KOPT-K1 (cell line): ENCODE measurements around the gene GABRA5.

Experiments
- H3K27ac ChIP-seq: fragments of 200-600 bp; sonication (generic); 2 replicates; pipeline ENCODE4 v1.5.1; 2016; ENCODE audit warnings: antibody characterized with exemption, mild to moderate bottlenecking, low read depth, low read length; ENCODE audit not compliant: poor library complexity, severe bottlenecking
- H3K36me3 ChIP-seq: fragments of 200-600 bp; sonication (generic); 2 replicates; pipeline ENCODE4 v1.5.1; 2017; ENCODE audit warnings: antibody characterized with exemption, mild to moderate bottlenecking, low read length, moderate library complexity; ENCODE audit not compliant: insufficient read depth
- H3K9me3 ChIP-seq: fragments of 200-600 bp; sonication (generic); 2 replicates; pipeline ENCODE4 v1.5.1; 2017; ENCODE audit warnings: antibody characterized with exemption, low read length, mild to moderate bottlenecking; ENCODE audit not compliant: insufficient read depth, poor library complexity, severe bottlenecking

The GABRA5 gene

DNA sequence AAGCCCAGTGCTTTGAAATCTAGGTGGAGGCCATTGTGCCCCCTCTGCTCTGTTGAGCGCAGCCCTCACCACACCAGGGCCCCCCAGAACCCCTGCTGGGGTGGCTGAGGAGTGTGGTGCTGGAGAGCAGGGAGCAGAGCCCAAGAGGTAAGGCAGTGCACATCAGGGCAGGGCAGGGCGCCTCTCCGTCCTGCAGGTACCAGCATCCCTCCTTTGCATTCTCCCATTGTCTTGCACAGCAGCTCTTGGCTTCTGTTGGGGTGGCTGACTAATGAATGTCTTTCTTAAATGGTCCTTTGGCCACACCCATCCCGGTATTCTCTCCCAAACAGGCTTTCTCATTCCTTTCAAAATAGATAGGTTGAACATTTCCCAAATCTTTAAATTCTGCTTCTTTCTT lies 62.7 kb downstream of the GABRA5 start:
- no peaks in the 10 kb centered on the region for H3K9me3 ChIP-seq
- no peak overlapping the region for H3K27ac ChIP-seq
- H3K36me3 ChIP-seq: no peaks in the 10 kb centered on the region

DNA sequence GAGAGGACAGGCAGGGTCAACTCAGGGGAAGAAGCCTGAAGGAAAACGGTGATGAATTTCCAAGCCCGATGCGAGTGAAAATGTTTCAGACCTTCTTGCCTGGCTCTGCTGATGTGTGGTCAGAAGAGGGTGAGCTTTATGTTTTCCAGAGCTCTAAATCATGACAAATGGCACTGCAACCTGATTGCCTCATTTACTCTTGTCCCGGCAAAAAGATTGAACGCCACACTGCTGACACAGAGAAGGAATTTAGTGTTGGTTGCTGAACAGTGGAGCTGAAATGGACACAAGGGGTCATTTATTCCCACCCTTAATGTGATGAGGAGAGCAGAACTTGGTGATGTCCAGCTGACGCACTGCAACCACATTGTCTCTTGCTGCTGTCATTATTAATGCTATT lies 68.0 kb downstream of the GABRA5 start:
- Histone ChIP-seq H3K27ac (no peak overlapping the region), H3K36me3 (no peaks in the 10 kb centered on the region), H3K9me3 (no peaks in the 10 kb centered on the region)

DNA sequence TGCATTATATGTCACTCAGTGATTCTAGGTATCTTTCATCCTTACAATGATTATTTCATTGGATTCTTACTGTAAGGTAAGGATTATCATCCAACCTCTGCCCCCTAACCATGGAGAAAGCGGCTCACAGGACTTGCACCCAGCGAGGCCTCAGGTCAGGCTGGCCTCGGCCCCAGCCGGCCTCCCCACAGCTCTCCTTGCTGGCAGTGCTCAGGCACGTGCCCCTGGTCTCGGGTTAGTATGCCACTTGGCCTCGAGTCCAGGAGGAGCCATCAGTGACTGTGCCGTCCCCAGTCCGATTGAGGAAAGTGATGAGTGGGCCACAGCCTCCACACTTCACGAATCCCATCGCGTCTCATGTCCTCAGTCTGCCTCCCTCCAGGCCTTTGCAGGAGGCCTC lies 68.5 kb downstream of the GABRA5 start:
- Histone ChIP-seq H3K27ac (no peak overlapping the region), H3K36me3 (no peaks in the 10 kb centered on the region), H3K9me3 (no peaks in the 10 kb centered on the region)

DNA sequence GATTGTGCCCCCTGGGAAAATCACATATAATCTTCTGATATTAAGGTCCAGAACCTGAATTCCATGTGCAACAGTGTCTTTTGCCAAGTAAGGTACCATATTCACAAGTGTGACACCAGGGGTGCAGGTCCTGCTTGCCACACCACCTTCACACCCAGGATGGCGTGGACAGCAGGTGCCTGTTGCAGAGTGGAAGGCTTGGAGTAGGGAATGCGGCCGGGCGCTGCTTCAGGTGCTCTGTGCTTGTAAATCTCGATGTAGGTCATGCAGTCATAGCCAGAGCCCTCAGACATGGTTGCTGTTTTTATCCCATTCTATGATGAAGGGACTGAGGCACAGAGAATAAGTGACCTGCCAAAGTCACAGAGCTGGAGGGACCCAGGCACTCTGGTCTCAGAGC lies 69.6 kb downstream of the GABRA5 start:
- Histone ChIP-seq H3K27ac (no peak overlapping the region), H3K36me3 (no peaks in the 10 kb centered on the region), H3K9me3 (no peaks in the 10 kb centered on the region)

DNA sequence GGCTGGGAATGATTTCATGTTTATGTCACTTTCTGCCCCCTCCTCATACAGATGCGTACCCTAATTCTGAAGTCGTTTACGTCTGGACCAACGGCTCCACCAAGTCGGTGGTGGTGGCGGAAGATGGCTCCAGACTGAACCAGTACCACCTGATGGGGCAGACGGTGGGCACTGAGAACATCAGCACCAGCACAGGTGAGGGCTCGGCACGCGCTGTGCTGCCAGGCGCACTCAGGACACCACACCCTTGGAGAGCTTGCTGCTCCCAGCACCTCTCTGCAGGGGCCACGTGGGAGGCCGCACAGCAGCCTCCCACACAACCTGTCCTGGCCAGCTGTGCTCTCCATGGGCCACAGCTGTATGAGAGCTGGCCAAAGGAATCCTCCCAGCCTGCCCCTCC lies 70.3 kb downstream of the GABRA5 start:
- Histone ChIP-seq H3K27ac (no peak overlapping the region), H3K9me3 (no peaks in the 10 kb centered on the region), H3K36me3 (no peaks in the 10 kb centered on the region)

DNA sequence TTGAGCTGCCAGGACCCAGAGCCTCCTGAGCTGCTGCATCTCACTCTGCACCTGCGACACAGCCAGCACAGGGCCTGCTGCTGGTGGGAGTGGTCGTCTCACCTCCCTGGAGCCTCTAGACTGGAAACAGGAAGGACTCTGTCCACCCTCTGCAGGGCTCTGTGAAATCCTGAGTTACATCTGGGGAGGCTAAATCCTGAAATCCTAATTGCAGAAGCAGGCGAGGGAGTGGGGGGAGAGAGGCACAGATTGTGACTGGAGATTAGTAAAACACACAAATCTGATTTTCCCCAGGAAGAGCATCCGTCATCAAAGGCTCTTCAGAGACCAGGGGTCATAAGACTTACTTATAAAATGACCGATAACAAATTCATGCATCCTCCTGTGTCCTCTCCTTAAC lies 72.5 kb downstream of the GABRA5 start:
- no peaks in the 10 kb centered on the region for H3K9me3 ChIP-seq
- H3K36me3 ChIP-seq: no peaks in the 10 kb centered on the region
- no peak overlapping the region for H3K27ac ChIP-seq

DNA sequence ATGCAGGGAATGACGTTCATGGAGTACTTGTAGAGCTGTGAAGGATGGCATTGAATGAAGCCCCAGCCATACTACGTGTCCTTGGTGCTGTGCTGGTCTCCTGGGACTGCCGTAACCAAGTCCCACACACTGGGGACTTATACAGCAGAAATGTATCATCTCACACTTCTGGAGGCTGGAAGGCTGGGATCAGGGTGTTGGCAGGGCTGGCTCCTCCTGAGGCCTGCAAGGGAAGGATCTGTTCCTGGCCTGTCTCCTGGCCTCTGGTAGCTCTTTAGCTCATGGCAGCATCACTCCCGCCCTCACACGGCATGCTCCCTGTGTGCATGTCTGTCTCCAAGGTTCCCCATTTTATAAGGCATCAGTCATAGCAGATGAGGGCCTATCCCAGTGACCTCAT lies 74.6 kb downstream of the GABRA5 start:
- Histone ChIP-seq H3K36me3 (no peaks in the 10 kb centered on the region), H3K9me3 (no peaks in the 10 kb centered on the region), H3K27ac (no peak overlapping the region)

DNA sequence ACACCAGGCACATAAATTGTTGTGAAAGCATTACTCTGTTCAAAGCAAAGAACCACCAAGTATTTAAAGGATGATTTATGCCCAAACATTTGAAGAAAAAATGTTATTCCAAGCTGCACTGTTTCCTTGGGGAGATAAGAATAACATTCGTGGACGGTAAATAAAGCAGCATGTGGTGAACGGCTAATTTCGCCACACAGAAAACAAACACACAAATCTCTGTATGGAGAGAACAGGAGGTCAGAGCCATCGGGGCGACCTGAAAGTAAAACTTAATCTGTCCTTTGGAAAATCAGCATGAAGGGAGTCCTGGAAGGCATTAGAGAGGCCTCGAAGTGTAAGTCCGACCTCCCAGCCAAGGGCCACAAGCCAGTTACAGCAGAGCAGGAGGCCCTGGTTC lies 77.0 kb downstream of the GABRA5 start:
- Histone ChIP-seq H3K9me3 (no peaks in the 10 kb centered on the region), H3K27ac (no peak overlapping the region), H3K36me3 (no peaks in the 10 kb centered on the region)

DNA sequence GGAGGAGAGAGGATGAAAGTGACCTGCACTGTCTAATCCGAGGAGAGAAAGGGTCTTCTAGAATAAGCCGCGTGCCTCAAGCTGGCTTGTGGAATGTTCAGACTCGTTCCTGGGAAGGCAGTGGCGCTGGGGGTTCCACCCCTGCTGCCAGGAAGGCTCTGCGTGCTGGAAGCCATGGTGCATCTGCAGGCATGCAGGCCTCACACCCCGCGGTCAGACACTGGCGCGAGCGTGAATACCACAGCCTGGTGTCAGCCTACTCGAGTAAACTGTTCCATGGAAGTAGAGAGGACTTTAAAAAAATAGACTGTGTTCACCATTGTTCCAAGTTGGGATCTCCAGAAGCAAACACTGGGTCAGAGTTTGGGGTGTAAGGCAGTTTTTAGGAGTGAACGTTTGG lies 78.2 kb downstream of the GABRA5 start:
- Histone ChIP-seq H3K9me3 (no peaks in the 10 kb centered on the region), H3K36me3 (no peaks in the 10 kb centered on the region), H3K27ac (no peak overlapping the region)

DNA sequence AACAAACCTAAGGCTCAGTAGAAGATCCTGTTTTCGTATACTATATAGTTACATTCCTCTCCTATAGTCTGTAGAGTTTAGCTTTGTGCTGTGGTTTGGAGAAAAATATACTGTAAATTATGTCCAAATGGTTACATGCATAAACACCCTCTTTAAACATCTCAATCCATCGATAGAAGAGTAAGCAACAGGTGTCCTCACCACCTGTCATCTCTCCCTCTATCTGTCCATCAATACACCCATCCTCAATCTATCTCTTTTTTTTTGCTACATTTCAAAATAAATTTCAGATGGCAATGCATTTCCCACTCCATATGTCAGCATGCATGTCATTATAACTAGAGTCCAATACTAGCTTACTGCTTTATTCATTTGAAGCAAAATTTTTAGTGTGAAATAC lies 83.1 kb downstream of the GABRA5 start:
- Histone ChIP-seq H3K9me3 (peaks cover 13% of the 10 kb centered on the region), H3K36me3 (no peaks in the 10 kb centered on the region), H3K27ac (no peak overlapping the region)

DNA sequence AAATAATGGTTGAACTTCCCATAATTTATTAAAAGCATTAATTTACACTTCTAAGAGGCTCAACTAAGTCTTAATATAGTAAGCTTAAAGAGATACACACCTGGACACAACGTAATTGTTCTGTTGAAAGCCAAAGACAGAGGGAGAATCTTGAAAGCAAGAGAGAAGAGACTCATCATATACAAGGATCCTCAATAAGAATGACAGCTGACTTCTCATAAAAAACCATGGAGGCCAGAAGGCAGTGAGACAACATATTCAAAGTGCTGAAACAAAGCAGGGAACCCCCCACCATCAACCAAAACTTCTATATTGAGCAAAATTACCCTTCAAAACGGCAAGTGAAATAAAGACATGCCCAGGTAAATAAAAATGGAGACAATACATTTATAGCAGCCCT lies 87.5 kb downstream of the GABRA5 start:
- Histone ChIP-seq H3K9me3 (peaks cover 13% of the 10 kb centered on the region), H3K36me3 (no peaks in the 10 kb centered on the region), H3K27ac (no peak overlapping the region)

DNA sequence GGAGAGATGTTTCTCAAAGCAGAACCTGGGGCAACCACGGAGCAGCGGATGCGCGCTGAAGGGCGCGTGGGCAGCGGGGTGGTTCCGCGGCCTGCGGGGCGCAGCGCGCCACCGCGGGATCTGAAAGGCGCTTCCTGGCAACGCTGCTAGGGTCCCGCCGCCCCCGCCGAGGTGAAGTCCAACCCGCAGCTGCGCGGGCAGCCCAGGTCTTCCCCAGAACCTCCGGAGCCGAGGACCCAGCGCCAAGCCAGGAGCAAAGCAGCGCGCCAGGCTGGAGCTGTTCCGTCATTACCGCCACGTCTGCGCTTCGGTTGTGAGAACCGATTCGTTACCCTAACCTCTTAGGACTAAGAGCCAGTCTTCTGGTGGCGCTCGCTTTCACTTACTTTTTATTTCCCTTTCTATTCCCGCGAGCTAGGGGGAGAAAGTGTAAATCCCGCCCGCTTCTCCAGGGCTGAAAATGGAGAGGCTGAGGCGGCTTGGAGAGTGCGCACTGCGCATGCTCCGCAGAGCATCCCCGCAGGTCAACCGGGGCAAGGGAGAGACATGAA lies 100.9 kb downstream of the GABRA5 start:
- Histone ChIP-seq H3K36me3 (no peaks in the 10 kb centered on the region), H3K27ac (no peak overlapping the region), H3K9me3 (peaks cover 6% of the 10 kb centered on the region)

DNA sequence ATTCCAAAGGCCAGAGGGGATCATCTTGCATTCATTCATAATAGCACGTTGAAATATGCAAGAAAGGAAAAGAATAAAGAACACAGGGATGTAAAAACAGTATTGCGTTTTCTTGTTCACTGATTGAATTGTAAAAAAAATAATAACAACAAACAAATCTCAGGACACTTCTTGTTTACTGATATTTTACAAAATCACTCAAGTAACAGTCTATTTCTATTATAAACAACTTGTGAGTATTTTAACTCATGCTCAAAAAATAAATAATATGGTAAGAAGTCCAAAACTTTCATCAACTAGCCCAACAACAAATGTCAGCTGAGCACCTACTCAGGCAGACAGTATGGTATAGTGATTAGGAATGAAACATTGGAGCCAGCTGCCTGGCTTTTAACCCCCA lies 101.9 kb downstream of the GABRA5 start:
- H3K36me3 ChIP-seq: no peaks in the 10 kb centered on the region
- no peak overlapping the region for H3K27ac ChIP-seq
- H3K9me3 ChIP-seq: peaks cover 6% of the 10 kb centered on the region

DNA sequence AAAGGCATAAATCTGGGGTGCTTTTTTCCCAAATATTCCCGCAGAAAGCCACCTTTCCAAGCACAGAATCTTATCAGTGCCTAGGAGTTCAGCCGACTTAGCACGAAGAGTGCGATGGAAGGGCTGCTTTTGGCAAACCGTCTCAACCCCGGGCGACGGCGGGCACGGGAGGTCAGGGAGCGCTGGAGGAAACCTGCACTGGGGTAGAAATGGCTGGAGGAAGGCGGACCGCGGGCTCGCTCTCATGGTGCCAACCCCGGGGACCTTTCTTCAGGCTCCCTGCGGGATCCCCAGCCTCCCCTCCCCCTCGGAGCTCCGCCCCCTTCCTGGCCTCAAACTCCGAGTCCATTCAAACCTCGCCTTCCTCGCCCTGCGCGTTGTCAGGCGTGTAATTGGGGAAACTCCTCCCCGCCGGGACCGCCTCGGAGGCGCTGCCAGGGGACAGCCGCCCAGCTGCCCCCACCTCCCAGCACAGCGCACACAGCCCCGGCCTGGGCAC lies 103.9 kb downstream of the GABRA5 start, which contains the start of gene GABRG3:
Gene GABRG3, plus strand, starts transcription at position 470 of the 499 bp plus-strand sequence.
- H3K27ac ChIP-seq: no peak within 1 kb of the TSS

DNA sequence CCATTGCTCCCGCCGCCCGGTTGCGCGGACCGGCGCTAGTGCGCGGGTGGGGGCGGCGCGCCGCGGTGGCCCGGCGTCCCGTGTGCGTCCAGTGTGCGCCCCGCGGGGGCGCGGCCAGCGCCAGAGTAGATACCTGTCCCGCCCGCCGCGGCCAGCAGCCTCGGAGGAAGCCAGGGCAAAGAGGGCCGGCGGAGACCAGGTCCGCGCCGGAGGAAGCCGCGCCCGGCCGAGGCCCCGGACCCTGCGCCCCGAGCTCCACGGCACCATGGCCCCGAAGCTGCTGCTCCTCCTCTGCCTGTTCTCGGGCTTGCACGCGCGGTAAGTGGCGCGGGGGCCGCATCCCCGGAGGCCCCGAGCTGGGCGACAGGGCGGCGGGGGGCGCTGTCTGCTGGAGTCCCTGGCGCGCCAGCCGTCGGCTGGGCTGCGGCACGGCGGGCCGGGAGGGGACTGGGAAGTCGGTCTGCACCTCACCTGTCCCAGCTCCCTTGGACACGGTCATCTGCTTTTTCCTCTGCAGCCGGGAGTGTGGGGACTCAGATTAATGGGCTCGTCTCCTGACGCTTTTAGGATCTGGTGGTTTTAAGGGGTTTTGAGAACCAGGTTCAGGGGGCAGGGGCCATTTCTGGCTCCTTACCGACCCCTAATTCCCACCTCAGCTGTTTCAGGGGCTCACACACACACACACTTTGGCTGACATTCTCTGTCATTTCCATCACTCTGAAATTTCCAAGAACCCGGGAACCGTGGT lies 104.6 kb downstream of the GABRA5 start:
- Histone ChIP-seq H3K27ac (no peak overlapping the region), H3K36me3 (no peaks in the 10 kb centered on the region)

More for the DNA sequence above, 103.9 kb downstream of the GABRA5 start, which contains the start of gene GABRG3:
- H3K9me3 ChIP-seq: peaks cover 6% of the 10 kb centered on the region
- H3K36me3 ChIP-seq: no peaks in the 10 kb centered on the region

DNA sequence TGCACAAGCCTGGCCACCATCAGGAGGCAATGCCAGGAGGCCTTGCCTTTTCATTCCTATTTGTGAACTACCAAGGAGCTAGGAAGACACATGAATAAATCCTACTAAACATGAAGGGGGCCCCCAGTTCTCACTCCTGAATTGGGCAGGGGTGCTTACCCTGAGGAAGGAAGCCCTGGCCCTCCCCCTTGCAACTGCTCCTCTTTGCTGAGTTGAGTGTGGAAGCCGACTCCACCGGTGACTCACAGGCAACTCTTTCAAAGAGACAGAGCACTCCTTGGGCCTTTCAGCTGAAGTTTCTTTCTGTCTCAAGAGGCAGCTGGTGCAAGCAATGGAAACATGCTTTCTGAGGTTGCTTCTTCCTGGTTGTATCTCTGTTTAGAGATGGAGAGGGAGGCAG lies 105.8 kb downstream of the GABRA5 start:
- peaks cover 4% of the 10 kb centered on the region for H3K9me3 ChIP-seq
- no peak overlapping the region for H3K27ac ChIP-seq
- no peaks in the 10 kb centered on the region for H3K36me3 ChIP-seq

More for the DNA sequence above, 104.6 kb downstream of the GABRA5 start:
- peaks cover 6% of the 10 kb centered on the region for H3K9me3 ChIP-seq
